ENCODE measurements around the gene MAD1L1. TPM values are rescaled to one million over a fixed set of nuclear protein-coding genes. Genes with fewer than 3 reads are reported as not detected.

Gene MAD1L1
- total RNA-seq, 4 donors from 2014 or later = 18.4 to 39.1 (median 25.7) TPM

DNA sequence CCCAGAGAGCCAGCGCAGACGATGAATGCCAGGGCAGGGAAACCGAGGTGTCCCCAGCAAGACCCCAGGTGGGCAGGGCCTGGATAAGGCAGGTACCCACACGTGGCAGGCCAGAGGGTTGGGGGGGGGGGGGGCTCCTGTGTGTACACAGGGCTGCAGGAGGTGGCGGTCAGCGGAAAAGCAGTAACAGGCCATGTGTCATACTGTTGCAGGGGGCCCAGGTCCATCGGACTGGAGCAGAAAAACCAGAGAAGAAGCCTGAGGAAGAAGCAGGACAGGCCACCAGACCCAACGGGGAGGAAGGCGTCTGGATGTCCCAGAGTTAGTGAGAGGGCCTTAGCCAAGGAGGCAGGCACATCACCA lies 116.3 kb downstream of the MAD1L1 start:
- TF ChIP-seq, protein P1, sequence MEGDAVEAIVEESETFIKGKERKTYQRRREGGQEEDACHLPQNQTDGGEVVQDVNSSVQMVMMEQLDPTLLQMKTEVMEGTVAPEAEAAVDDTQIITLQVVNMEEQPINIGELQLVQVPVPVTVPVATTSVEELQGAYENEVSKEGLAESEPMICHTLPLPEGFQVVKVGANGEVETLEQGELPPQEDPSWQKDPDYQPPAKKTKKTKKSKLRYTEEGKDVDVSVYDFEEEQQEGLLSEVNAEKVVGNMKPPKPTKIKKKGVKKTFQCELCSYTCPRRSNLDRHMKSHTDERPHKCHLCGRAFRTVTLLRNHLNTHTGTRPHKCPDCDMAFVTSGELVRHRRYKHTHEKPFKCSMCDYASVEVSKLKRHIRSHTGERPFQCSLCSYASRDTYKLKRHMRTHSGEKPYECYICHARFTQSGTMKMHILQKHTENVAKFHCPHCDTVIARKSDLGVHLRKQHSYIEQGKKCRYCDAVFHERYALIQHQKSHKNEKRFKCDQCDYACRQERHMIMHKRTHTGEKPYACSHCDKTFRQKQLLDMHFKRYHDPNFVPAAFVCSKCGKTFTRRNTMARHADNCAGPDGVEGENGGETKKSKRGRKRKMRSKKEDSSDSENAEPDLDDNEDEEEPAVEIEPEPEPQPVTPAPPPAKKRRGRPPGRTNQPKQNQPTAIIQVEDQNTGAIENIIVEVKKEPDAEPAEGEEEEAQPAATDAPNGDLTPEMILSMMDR (IDR thresholded peaks at IDR 0.05) = no peak
- DNase-seq (ENCODE audit: low spot score) (no peak), ATAC-seq (ENCODE audit: low FRiP score) (no peak)

DNA sequence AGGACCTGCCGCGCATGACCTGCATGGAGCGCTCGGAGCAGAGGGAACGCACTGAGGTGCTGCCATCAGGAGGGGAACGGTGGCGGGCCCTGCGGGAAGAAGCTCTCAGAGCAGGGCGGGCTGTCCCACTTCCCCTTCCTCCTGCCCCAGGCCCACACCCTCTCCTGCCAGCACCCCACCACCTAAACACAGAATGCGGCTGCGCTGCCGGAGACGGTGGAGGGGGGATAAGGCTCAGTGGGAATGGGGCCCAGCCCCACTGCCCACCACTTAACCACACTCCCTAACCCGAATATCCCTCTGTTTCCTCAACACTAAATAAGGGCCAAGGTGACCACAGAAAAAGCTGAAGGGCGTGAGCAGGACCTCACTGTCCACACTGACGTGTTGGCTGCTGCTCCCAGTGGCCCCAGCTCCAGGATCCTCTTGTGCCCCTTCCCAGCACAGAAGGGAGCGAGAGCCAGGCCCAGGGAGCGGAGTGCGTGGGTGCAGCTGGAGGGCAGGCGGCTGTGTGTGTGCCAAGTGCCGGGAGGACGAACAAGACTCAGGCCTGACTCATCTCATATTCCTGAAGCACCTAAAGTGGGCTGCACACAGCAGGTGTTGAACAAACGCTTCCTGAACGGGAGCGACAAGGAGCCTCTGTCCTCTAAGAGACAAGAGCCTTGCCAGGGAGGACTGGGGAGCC lies 116.8 kb downstream of the MAD1L1 start:
- ATAC-seq (ENCODE audit: low FRiP score) (peak; percentile 77), DNase-seq (ENCODE audit: low spot score) (no peak)
- TF ChIP-seq, protein P1 (IDR thresholded peaks at IDR 0.05) = no peak

- ATAC-seq (ENCODE audit: low FRiP score) (no peak), DNase-seq (ENCODE audit: low spot score) (no peak)
- TF ChIP-seq, protein P1 (IDR thresholded peaks at IDR 0.05) = no peak
These were observed 117.6 kb downstream of the MAD1L1 start for GRCh38 chr7:2114926-2115759.

DNA sequence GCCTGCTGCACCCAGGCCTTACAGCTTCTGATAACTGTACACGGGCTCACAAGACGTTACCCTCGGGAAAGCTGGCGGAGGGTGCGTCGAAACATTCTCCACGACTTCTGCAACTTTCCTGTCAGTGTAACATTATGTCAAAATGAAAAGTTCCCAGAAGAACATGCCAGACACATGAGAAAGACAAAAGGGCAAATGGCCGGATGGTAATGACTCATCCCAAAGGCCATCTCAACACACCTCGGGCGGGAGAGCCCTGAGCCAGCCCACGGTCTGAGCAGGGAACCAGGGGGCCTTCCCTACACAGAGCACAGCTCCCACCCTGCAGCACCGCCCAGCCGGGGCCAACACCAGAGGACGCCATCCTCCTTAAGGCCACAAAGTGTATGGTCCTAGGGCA lies 118.7 kb downstream of the MAD1L1 start:
- DNase-seq (ENCODE audit: low spot score) = no peak
- TF ChIP-seq, protein P1 (IDR thresholded peaks at IDR 0.05) = no peak
- peak; percentile 31 for ATAC-seq (ENCODE audit: low FRiP score)

DNA sequence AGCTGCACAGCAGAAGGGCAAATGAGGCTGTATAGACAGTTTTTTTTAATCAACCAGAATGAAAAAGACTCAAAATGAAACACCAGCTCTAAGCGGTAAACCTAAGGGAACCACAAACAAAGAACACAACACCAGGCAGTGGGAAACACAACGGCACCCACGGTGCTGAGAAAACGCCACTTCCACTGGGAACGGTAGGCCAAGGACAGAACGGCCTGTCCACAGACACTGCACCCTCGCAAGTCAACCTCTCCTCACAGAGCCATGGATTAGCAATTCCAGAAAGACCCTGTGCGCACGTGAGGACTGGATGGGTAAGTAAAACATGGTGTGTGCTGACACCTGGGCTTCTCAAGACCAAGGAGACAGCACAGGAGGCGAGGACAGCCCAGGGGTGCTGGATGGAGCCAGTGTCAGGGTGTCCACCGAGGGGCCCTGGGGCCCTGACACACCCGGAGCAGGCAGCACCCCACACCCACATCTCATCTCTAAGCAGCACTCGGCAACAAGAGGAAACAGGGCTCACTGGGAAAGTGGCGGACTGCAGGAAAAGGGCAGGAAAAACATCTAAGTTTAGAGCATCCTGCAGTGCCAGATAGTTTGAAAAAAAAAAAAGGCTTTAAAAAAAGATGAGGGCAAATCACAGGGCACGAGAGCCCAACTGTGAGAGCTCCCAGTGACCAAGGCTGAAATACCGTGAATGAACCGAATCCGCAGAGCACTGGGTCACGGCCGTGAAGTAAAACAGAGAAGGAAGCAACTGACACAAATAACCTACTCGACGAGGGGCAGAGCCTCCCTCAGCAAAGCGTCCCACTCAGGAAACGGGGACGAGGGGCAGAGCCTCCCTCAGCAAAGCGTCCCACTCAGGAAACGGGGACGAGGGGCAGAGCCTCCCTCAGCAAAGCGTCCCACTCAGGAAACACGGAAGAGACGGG lies 120.2 kb downstream of the MAD1L1 start:
- TF ChIP-seq, protein P1 (IDR thresholded peaks at IDR 0.05) = no peak
- ATAC-seq (ENCODE audit: low FRiP score) = no peak
- DNase-seq (ENCODE audit: low spot score) = no peak

- TF ChIP-seq, protein P1 (IDR thresholded peaks at IDR 0.05) = no peak
- no peak for ATAC-seq (ENCODE audit: low FRiP score)
These were observed 121.2 kb downstream of the MAD1L1 start for GRCh38 chr7:2111568-2111967.

More at GRCh38 chr7:2111568-2111967, 121.2 kb downstream of the MAD1L1 start:
- no peak for DNase-seq (ENCODE audit: low spot score)
